CD4-positive, alpha-beta T cell treated with Interleukin-21 for 1 hour (primary cell): Measurements from ENCODE around the gene NDUFS3.

ENCODE experiments used
- DNase-seq: peaks from one replicate; pipeline ENCODE4 v3.0.0-alpha.2; 2020

The NDUFS3 gene

GRCh38 chr11:47592251-47592650 is 13.4 kb downstream of the NDUFS3 start:
- no peak for DNase-seq

GRCh38 chr11:47592970-47593369 is 14.1 kb downstream of the NDUFS3 start:
- no peak for DNase-seq

- DNase-seq, result no peak
Measured at GRCh38 chr11:47593492-47593933, 14.6 kb downstream of the NDUFS3 start.

- DNase-seq, result no peak
Measured at GRCh38 chr11:47593934-47594855, 15.3 kb downstream of the NDUFS3 start, which contains the start of gene C1QTNF4. C1QTNF4 (minus strand) TSS chr11:47594411; CDS start chr11:47590810, 3,601 bp downstream.

GRCh38 chr11:47595029-47595428 is 16.2 kb downstream of the NDUFS3 start:
- no peak for DNase-seq

- no peak for DNase-seq
Measured at GRCh38 chr11:47595967-47596366, 17.1 kb downstream of the NDUFS3 start.

GRCh38 chr11:47599902-47600301 is 21.0 kb downstream of the NDUFS3 start:
- no peak for DNase-seq

- DNase-seq, result no peak
Measured at GRCh38 chr11:47603295-47603694, 24.4 kb downstream of the NDUFS3 start.

GRCh38 chr11:47605921-47606320 is 27.0 kb downstream of the NDUFS3 start:
- DNase-seq, result no peak

GRCh38 chr11:47606731-47607130 is 27.9 kb downstream of the NDUFS3 start:
- DNase-seq, result no peak

GRCh38 chr11:47607380-47607779 is 28.5 kb downstream of the NDUFS3 start:
- no peak for DNase-seq

- no peak for DNase-seq
Measured at GRCh38 chr11:47609675-47610074, 30.8 kb downstream of the NDUFS3 start.

GRCh38 chr11:47611348-47611794 is 32.5 kb downstream of the NDUFS3 start:
- DNase-seq, result no peak

GRCh38 chr11:47615249-47615648 is 36.4 kb downstream of the NDUFS3 start:
- no peak for DNase-seq

GRCh38 chr11:47616726-47617416 is 38.0 kb downstream of the NDUFS3 start:
- DNase-seq, result peak; percentile 14

- no peak for DNase-seq
Measured at GRCh38 chr11:47617417-47617809, 38.5 kb downstream of the NDUFS3 start.

- DNase-seq, result no peak
Measured at GRCh38 chr11:47620836-47621378, 42.0 kb downstream of the NDUFS3 start.

GRCh38 chr11:47626234-47626633 is 47.4 kb downstream of the NDUFS3 start:
- DNase-seq, result no peak

GRCh38 chr11:47628026-47628425 is 49.2 kb downstream of the NDUFS3 start:
- DNase-seq, result no peak

- no peak for DNase-seq
Measured at GRCh38 chr11:47631473-47631872, 52.6 kb downstream of the NDUFS3 start.
